Measurements from ENCODE around the gene BCOR. TPM values are rescaled to one million over a fixed set of nuclear protein-coding genes. Genes with fewer than 3 reads are reported as not detected.

The BCOR gene
- total RNA-seq, 1 donor from 2014 or later: 14.0 TPM

DNA sequence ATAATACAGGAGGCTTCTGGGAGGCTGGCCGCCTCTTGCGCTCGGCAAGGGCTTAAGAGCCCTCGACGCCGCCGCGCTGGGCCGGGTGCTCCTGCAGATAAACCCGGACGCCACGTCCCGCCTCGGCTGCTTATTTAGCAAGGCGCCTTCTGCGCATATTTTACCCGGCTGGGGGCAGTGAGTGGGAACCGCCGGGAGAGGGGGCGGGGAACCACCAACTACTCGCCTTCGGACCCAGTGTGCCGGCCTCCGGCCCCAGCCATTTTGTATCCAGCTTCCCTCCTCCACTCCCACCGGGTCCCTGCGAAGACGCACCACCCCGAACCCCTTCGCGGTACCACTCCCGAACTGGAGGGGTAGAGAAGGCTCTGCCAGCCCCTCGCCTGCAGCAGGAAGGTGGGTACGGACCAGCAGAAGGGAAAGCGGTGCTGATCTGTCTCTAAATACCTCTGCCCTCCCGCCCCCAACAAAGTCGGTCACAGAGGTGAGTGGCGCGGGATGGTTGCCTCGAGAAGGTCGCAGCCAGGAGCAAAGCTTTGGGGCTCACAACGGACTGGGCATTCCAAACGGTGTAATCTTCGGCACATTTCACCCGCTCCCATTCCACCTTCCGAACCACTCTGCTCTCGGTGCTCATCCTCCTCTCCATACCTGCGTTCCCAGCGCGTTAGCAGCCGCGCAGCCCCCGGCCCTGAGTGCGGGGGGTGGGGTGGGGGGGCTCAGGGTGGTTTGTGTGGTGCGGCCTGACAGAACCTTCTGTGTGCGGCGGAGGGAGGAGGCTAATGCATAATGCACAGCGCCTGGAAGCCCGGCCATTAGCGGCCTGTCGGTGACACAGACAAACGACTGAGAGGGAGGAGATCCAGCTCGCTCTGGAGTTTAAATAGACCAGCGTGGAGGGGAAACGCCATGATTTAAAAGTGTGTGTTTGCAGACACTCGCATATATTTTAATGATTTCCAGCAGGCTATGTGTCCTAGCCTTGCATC, 4.9 kb upstream of the BCOR start:
- DNase-seq: no peak
- intact Hi-C loops (cut with DNase I): no loop called here
- no peak for ATAC-seq (ENCODE audit: poor library complexity)

DNA sequence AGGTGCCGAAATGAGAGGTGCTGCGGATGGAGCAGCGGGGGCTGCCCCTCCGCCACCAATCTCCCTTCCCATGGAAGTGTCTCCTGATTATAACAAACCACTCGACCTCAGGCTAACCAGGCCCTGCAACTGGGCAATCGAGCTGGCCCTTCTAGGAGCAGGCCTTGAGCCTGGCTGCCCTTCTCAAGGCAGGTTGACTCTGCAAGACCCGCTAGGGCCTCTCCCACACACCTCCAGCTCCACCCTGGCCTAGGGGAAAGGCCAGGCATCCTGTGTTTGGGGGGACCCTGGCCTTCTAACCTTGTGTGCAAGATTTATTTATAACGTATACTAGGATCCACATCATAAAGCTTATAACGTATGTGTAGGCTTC, 3.7 kb upstream of the BCOR start:
- DNase-seq (no peak), ATAC-seq (ENCODE audit: poor library complexity) (no peak)
- intact Hi-C loops (cut with DNase I): no loop called here

DNA sequence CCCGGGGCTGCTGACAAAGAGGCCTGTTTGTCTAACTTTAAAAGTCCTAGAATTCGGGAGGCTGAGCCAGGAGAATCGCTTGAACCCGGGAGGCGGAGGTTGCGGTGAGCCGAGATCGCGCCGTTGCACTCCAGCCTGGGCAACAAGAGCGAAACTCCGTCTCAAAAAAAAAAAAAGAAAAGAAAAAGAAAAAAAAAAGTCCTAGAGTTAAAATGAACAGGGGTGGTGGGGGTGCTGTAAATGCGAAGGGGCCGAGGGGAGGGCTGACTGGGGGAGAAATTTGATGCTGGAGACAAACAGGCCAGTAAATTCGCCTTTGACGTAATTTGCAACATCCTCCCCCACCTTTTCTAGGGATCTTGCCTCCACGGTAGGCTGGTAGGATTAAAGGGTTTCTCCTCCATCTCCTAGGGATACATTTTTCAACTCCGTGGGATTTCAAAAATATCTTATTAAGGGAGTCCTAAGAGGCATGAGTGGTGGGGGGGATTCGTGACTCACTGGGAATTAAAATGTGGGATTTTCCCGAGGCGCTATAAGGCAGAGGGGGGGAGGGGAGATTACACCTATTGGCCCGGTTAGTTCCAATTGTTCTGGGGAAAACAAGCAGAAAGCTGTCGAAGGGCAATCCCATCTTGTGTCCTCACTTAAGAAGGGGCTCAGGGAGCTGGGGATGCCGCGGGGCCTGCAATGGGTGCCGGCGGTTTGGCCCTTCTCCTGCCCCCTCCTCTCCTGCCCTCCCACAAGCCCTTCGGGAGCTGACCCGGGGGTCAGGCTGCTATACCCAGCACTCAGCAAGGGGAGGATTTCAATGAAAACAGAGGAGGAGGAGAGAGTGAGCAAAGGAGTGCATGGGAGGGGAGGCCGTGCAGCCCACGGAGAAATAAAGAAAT, 3.0 kb upstream of the BCOR start:
- DNase-seq: no peak
- ATAC-seq (ENCODE audit: poor library complexity): no peak
- intact Hi-C loops (cut with DNase I): no loop called here

DNA sequence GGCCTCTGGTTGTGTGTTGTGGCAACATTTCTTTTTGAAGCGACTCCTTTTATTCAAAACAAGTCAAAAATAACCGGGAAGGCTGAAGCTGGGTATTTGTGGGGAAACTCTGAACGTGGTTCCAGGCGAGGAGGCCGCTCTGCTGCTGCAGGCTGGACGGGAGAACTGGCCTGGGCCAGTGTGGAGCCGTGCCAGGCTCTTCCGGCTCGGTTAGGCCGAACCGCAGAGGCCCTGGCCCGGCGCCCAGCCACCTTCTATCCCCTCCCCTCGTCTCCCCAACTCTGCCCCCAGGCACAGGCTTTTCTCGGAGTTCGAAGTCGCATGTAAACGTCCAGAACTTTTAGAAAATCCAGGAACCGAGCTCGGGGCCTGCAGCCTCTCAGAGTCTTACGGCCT, 2.4 kb upstream of the BCOR start:
- no peak for ATAC-seq (ENCODE audit: poor library complexity)
- DNase-seq: peak; percentile 67
- intact Hi-C loops (cut with DNase I): no loop called here

DNA sequence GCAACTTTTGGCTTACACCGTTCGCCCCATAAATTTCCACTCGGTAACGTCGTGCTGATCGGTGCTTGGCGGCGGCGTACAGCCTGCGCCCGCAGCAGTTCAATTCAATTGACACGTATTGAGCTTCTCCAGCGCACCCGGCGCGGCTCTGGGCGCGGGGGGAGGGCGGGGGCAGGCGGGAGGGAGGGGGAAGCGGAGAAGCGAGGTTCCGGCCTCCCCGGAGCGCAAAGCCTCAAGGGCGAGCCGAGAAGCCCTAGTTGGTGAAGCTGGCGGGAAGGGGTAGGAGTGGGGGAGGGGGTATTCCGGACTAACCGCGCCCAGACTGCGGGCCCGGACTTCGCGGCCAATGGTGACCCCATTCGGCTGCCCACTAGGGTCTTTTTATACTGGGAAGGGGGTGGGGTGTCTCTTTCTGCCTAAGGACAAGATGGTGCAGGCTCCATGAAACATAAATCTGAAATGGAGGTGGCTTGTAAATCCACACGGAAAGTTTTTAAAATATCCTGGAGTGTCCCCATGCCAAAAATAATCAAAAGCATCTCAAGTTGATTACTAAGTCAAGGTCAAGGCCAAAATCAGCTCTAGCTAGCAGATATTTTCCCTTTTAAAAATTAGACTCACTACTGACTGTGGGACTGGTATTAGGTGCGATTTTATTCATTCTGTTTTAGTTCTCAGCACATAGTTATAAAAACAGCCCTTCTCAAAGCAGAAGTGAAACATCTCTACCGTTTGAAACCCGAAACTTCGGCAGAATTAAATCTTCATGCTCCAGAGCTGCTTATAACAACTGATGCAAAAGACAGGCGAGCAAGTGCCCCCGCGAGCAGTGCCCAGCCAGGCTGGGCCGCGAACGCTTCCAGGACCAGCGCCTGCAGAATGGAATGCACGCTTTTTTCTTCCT, 1.5 kb upstream of the BCOR start:
- peak; percentile 11 for ATAC-seq (ENCODE audit: poor library complexity)
- intact Hi-C loops (cut with DNase I): loop anchor here (5.0 to 10.0 kb wide), 3 partner anchors 53 to 365 kb away; no protein-coding TSS in a partner anchor
- DNase-seq: peak; percentile 62

DNA sequence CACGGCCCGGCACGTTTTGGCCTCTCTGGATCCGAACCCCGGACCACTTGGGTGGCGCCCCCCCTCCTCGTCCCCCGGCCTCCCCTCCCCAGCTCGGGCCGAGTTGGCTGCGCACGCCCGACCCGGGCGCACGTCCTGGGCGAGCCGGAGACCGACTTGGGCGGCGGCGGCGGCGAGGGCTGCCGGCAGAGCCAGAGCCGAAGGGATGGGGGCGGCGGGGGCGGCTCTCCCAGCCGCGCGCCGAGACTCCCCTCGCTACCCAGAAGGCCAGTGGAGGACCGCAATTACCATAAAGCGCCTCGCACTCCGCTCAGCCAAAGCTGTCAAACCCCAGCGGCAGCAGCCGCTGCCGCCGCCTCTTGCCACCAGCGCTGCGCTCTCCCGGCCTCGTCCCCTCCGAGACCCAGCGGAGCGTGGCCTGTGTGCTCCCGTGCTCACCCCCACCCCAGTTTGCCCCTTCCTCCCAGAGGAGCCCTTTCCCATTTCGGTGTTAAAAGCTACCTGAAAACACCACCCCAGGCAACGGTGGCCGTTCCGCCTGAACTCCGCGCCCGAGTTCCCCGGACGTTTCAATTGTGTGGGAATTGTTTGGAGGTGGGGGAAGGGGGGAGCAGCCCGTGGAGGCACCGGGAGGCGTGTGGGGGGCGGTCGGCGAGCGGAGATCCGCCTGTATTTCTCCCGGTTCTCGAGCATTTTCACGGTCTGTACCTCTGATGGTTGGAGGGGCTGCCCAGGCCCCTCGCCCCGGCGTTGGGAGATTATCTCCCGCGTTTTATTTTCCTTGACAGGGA, 701 bp upstream of the BCOR start:
- peak; percentile 39 for ATAC-seq (ENCODE audit: poor library complexity)
- intact Hi-C loops (cut with DNase I): loop anchor here (5.0 to 10.0 kb wide), 3 partner anchors 54 to 364 kb away; no protein-coding TSS in a partner anchor

DNA sequence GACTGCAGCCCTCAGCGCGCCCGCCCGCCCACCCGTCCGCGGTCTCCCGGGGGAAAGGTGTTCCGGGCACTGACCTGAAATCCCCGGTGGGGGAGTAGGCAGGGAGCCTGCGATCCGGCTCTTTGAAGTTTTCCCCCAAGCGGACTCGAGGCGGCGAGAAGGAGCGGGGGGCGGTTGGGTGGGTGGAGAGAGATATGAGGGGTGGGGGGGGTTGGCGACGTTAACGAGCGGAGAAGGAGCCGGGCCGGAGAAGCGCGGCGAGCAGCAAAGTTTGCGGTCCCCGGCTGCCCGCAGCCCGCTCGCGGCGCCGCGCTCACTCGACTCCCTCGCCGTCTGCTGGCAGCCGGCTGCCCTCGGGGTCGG, 636 bp downstream of the BCOR start:
- no peak for DNase-seq
- intact Hi-C loops (cut with DNase I): loop anchor here (5.0 to 10.0 kb wide), 3 partner anchors 55 to 362 kb away; no protein-coding TSS in a partner anchor
- peak; percentile 18 for ATAC-seq (ENCODE audit: poor library complexity)

More for the DNA sequence above, 701 bp upstream of the BCOR start:
- DNase-seq: peak; percentile 60

DNA sequence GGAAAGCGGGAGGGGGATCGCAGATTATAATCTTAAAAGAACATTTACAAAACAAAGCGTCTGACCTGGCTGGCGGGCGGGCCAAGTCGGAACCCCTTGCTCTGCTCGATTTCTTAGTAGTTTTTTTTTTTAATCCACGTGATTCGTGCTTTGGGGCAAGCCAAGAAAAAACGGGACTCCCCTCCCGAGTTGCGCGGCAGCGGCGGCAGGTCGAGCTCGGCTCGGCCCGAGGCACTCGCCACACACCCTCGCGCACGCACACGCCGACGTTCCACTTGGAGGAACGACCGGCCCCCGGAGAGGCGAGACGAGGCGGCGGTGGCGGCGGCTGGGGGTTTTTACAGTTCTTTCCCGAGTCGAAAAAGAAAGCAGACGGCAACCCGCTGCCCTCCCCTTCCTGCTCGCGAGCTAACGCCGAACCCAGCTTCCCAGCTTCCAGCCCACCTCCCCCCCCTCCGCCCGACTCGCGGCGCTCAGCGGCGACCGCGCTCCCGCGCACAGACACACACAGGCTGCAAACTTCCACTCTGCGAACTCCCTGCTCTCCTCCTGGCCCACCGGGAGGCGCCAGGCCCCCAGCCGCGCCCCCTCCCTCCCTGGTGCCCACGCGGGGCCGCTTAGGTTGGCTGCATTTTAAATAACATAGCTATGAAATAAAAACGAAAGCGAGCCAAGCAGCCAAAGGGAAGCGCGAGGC, 1.2 kb downstream of the BCOR start:
- intact Hi-C loops (cut with DNase I): loop anchor here (5.0 to 10.0 kb wide), 3 partner anchors 56 to 362 kb away; no protein-coding TSS in a partner anchor
- DNase-seq (peak; percentile 60), ATAC-seq (ENCODE audit: poor library complexity) (peak; percentile 18)

DNA sequence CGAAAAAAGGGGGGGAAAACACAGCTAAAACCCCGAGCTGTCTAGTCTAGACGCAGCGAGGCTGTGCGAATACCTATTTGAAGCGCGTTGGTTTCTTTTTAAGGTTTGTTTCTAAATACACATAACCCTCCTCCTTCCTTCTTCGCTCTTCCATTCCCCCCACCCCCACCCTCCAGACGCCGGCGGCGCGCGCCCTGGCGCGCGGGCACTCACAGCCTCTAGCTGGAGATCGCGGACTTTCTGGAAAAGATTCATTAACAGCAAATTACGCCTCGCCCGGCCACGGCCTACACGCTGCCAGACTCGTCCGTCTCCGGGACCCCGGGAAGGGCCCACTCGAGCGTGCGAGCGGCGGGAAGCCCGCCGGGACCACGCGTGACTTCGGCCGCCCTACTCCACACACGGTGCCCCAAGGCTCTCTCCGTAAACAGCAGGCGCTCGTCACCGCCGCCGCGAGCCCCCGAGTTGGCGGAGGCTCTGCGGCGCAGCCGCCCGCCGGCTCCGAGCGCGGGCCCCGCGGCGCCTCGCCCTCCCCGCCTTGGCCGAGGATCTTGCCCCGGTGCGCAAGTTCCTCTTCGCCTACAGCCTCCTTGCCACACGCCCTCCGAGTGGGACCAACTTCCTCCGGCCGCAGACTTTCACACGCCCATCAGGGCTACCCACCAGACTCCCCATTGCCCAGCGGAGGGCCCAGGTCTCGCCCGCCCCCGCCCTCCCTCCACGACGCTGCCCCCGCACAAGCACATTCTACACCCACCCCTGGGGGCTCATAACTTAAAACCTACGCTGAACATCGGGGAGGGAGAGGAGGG, 2.0 kb downstream of the BCOR start:
- DNase-seq: no peak
- intact Hi-C loops (cut with DNase I): loop anchor here (5.0 to 10.0 kb wide), 3 partner anchors 57 to 361 kb away; no protein-coding TSS in a partner anchor
- ATAC-seq (ENCODE audit: poor library complexity): no peak

DNA sequence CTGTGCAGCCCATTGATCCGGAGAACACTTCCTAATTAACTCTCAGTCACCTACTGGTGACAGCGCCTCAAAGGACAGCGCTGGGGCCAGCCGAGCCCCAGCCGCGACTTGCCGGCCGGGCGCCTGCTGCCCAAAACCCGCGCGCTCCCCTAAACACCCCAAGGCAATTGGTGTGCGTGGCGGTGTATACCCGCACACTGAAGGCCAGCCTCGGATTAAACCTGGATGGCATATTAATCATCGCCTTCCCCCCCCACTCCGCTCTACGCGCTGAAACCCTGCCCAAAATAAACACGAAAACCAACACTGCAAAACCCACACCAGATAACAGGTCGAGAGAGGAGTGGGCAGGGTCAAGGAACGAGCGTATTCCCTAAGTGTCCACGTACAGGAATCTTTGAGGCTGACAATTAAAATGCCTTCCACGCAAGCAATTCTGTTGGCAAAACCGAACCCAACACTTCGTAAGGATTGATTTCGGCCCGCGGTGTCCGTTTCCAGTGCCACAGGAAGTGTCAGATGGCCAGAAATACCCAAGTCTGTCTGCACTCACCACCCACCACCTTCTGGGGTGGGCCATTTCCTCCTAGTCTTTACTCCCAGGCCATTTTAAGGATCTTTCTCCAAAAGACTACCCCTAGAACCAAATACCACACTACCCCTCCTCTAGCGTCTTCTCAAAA, 2.7 kb downstream of the BCOR start:
- DNase-seq (no peak), ATAC-seq (ENCODE audit: poor library complexity) (no peak)
- intact Hi-C loops (cut with DNase I): loop anchor here (5.0 to 10.0 kb wide), 3 partner anchors 57 to 360 kb away; no protein-coding TSS in a partner anchor

DNA sequence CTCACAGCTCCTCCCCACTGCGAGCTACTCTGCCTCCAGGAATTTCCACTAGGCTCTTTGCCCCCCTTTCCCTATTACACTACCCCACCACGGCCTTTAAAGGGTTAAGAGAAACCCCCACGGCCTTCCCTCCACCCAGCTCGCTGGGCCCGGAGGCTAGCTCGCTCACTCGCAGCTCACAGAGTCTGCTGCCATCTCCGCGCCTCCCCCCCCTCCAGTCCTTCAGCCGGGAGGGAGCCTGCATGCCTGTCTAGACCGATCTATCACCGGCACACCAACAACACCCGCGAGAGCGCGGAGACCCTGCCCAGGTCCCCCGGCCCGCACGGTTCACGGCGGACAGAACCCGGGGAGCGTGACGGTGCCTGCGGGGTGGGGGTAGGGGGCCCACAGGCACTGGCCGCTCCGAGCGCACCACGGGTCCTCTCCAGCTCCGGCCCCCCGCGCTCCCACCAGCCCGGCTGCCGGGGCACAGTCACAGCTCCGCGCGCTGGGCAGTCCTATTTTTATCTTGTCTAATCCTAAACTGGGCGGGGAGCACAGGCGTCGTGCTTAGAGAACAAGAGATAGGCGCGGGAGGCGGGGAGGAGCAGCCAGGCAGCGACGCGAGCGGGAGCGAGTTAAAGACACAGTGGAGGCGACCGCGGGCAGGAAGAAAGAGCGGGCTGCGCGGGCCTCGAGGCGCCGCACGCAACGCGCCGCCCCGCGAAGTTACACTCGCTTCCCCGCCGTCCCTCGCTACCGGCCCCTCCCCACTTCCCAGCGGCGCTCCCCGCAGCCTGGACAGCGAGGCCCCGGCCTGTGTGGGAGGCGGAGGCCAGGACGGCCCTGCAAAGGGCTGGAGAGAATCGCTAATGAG, 3.5 kb downstream of the BCOR start:
- DNase-seq (peak; percentile 80), ATAC-seq (ENCODE audit: poor library complexity) (peak; percentile 45)
- intact Hi-C loops (cut with DNase I): loop anchor here (10.0 kb wide), 2 partner anchors 279 to 359 kb away; no protein-coding TSS in a partner anchor

DNA sequence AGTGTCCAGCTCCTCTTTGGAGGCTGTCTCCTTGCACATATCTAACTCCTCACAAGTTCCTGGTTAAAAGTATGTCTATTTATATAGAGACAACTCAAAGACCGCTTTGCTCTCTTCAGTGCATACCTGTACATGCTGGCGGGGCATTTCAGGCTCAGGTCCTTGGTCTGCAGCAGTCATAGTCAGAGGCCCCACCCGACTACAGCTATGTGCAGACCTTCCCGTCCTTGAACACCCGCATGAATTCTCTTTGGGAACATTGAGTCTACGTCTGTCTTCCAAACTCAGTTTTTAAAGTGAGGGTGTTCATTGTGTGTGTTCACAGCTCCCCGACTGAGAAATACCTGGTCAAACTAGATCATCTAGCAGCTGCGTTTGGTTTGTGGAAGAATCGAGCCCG, 4.2 kb downstream of the BCOR start:
- DNase-seq (no peak), ATAC-seq (ENCODE audit: poor library complexity) (no peak)
- intact Hi-C loops (cut with DNase I): loop anchor here (10.0 kb wide), 2 partner anchors 279 to 359 kb away; no protein-coding TSS in a partner anchor

DNA sequence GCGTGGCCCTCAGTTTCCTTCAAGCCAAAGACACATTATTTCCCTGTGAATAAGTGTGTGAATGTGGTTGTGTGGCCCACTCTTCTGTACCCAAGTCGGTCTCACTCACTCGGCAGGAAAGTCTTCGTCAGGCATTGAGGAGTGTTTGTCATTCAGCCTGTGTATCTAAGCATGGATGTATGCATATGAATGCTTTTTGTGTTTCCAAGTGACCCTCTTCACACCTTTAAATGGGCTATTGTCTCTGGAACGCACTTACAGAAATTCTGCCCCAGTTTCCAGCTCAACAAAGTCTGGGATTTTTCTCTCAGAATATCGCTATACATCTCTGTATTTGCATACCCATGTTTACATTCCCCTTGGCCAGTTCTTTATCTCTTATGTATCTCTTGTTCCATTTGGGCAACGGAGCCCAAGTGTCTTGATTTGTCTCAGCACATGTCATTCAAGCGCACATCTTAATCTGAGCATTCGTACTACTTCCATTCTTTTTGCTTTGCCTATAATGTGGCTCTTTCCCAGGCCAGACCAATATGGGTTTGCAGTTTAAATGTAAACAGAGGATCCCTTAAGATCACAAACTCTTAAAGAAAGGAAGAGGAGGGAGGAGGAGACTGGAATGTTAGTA, 4.8 kb downstream of the BCOR start:
- intact Hi-C loops (cut with DNase I): loop anchor here (10.0 kb wide), 2 partner anchors 278 to 358 kb away; no protein-coding TSS in a partner anchor
- ATAC-seq (ENCODE audit: poor library complexity) (no peak), DNase-seq (no peak)

Data from Right ventricle myocardium superior (tissue), 1 donor.